ENCODE measurements around the gene ZNF593.

The ZNF593 gene

DNA sequence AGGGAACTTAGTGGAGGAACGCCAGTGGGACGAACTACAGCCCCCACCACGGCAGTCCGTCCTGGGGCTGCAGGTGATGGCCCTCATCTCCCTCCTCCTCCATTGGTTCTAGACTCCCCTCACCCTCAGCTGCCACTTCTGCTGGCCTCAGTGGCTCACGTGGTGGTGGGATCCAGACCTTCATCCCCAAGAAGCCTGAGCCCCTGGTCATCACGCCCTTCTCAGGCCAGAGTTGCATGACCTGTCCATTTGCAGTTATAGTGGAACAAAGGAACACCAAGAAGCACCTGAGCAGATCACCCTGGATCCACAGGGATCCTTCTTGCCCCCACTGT, 23.8 kb upstream of the ZNF593 start:
- DNase-seq (ENCODE audit: insufficient read length, low spot score) (no peak), FAIRE-seq (no peak)

DNA sequence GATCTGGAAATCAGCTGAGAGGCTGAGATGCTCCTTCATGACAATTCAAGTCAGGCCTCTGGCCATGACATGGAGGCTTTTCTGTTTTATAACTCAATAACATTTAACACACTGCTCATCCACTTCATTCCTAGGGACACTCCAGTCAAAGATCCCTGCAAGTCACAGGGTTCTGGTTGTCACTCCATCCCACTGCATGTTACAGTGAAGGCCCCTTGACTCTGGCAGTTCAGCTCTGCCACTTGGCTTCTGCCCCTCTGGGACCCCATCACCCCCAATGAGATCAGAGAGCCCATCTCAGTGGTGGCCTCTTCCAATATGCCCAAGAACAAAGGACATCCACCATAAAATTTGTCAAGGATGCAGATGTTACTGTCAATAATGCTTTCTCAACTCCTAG, 20.8 kb upstream of the ZNF593 start:
- DNase-seq (ENCODE audit: insufficient read length, low spot score) (no peak), FAIRE-seq (no peak)

DNA sequence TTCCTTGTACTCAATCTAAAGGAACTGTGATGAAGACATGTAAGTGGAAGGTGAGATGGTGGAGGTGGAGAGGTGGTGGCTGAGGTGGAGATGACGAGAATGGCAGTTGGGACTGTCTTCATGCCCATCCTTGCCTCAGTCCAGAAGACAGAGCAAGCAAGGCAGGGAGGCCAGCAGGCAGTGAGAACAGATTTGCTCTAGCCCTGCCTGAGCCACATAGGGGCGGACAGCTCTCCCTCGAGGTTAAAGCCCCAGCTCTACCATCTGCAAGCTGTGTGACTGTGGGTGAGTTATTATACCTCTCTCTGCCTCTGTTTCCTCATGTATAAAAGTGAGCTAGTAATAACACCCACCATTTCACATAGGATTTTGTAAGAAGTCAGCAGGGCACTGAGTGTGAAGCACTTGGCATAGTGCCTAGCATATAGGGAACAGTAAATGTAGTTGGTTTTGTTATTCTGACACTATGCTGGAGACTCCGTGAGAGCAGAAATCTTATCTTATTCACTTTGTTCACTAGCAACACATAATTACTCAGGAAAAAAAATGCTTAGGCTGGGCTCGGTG, 15.7 kb upstream of the ZNF593 start:
- DNase-seq (ENCODE audit: insufficient read length, low spot score) (no peak), FAIRE-seq (no peak)

DNA sequence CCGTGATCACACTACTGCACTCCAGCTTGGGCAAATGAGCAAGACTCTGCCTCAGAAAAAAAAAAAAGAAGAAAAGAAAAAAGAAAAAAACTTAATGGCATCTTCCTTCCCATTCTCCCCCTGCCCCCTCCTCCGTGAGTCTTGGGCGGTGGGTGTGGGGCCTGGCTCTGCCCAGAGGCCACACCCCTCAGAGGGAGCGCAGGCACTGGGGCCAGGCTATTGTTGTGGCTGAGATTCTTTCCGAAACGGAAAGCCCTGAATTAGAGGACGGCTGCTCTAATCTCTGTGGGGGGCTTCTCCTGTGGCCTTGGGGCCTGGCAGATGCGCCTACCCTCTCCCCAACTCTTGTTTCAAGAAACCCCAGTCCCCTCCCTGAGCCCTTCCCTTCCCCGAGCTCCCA, 15.0 kb upstream of the ZNF593 start:
- DNase-seq (ENCODE audit: insufficient read length, low spot score), result no peak
- no peak for FAIRE-seq

DNA sequence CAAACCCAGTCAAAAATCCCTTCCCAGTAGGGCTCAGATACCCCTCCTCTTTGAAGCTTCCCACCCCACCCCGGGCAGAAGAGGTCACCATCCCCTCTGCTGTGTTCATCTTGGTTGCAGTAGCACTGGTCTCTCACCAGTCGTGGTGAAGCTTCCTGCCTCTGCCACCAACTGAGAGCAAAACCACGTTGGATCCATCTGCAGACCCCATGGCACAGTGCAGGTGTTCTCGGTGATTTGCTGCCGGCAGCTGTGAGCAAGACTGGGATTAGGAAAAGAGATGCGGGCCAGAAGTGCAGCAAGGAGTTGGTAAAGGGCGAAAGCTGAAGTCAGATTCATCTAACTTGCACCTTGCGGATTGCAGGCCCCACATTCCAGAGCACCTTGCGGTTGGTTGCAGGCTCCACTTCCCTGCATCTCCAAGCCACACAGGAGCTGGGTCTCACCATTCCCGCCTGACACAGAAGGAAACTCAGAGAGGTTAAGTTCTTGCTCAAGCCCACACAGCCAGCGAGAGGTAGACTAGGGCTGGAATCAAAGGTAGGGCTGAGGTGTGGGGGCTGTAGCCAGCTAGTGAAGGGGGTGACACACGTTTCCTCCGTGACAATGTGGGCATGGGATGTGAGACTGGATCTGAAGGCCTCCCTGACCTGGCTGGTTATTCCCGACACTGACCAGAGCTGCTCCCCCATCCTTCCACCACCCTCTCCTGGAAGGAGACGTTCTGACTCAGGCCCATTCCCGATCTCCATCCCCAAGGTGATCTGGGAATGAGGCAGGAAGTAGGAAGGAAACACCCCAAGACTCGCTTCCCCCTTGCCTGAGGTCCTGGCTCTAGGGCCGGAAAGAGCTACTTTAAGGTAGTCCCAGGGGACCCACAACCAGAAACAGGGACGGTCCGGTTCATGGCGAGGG, 14.1 kb upstream of the ZNF593 start:
- FAIRE-seq (no peak), DNase-seq (ENCODE audit: insufficient read length, low spot score) (no peak)

DNA sequence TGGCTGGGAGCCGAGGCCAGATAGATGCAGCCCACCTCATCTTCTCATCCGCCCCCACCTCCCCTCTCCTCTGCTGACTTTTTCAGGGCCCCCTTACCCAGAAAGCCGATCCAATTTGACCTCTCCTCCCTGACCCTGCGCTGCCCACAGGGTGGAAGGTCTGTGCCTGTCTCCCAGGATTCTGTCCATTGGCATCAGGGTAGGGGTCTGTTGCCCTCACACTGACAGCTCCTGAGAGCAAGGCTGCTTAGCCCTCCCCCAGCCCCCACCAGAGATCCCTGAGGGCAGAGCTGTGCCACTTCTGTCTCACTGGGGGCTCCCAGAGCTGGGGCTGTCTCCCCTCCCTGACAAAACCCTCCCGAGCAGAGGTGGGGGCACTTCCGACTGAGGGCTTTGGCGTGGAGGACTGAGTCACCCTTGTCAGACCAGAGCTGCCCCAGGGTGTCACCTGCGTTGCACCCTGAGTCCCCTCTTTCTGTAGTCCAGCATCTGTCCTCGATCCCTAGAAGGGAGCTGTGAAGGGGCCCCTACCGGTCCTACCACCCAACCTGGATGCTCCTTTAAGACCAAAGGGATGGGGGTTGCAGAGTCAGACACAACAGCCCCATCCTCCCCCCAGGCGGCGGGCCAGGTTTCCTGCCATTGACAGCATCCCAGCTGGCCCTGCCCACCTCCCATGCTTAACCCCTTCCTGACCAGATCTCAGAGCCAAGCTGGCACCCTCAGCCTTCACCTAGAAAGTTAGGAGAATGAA, 13.2 kb upstream of the ZNF593 start:
- no peak for FAIRE-seq
- no peak for DNase-seq (ENCODE audit: insufficient read length, low spot score)

DNA sequence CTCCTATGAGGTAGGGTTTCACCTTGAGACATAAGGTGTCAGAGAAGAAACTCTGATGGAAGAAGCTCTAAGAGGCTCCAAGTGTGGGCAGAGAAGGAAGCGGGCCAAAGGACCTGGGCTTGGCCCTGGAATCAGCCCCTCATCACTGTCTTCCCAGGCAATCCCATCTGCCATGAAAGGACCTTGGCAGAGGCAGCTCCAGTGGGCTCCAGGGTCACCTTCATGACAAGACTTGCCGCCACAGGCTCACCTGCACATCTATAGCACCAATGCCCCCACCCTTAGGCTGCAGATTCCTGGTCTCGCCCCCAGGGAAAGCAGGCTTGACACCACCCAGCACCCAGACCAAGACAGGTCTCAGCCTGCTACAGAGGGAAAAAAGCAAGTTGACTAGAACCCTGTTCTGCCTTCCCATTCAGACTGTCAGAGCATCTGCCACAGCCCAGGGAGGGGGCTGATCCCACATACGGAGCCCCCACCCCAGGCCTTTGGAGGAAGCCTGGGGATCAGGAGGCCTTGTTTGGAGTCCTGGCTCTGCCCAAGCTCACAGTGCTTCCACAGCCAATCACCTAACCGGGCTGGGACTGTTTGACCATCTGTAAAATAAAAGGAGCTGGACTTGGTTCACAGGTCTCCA, 11.3 kb upstream of the ZNF593 start:
- FAIRE-seq (no peak), DNase-seq (ENCODE audit: insufficient read length, low spot score) (no peak)

DNA sequence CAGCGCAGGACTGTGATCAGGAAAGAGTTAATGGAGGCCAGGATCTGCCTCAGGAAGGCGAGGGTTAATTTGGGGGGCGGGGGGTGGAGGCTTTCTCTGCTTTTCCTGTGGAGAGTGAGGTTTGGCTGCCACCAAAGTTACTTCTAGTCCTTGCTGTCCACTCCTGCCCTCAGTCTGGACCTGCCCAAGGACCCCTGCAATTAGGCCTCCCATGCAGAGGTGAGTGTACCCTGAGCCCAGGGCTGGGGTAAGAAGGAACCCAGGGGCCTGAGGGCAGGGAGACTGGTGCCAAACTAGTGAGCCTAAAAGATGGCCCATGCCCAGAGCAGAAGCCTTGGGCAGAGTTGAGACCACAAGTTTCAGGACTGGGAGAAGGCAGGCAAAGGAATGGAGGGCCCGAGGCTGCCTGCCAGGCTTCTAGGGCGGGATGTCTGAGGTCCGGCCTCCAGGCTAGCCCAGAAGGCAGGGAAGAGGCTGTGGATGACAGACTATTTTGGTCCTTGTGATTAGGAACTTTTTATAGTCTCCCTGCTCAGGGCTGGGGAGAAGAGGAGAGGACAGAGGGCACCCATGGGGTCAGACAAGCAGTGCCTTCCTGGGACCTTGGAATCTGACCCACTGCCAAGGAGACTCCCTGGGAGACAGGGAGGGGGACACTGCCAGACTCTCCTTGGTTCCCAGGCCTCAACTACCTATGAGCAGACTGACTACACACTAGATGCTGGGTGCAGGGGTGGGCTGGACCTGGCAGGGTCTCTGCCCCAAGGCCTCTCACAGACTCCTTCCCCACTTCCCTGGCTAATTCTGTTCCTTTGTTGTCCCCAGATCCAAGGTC, 10.6 kb upstream of the ZNF593 start, which contains the start of gene FAM110D:
TSS of gene FAM110D (plus strand) at position 172 of the 835 bp plus-strand sequence. CDS start 2,213 bp downstream, outside the sequence.
- no peak for FAIRE-seq

DNA sequence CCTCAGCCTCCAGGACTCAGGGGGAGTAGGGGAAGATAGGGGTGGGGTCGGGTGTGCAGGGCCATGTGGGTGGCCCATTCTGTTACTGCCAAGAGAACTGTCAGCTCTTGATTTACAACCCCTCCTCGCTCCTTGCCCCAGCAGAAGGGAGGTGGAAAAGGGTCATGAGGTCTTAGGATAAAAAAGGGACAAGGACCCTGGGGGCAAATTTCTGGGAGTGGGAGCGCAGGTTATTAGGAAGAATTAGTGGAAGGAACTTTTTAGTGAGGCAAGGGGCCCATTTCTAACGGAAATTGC, 10.0 kb upstream of the ZNF593 start:
- DNase-seq (ENCODE audit: insufficient read length, low spot score), result no peak
- FAIRE-seq, result no peak

More for the DNA sequence above, 10.6 kb upstream of the ZNF593 start, which contains the start of gene FAM110D:
- DNase-seq (ENCODE audit: insufficient read length, low spot score), result no peak

DNA sequence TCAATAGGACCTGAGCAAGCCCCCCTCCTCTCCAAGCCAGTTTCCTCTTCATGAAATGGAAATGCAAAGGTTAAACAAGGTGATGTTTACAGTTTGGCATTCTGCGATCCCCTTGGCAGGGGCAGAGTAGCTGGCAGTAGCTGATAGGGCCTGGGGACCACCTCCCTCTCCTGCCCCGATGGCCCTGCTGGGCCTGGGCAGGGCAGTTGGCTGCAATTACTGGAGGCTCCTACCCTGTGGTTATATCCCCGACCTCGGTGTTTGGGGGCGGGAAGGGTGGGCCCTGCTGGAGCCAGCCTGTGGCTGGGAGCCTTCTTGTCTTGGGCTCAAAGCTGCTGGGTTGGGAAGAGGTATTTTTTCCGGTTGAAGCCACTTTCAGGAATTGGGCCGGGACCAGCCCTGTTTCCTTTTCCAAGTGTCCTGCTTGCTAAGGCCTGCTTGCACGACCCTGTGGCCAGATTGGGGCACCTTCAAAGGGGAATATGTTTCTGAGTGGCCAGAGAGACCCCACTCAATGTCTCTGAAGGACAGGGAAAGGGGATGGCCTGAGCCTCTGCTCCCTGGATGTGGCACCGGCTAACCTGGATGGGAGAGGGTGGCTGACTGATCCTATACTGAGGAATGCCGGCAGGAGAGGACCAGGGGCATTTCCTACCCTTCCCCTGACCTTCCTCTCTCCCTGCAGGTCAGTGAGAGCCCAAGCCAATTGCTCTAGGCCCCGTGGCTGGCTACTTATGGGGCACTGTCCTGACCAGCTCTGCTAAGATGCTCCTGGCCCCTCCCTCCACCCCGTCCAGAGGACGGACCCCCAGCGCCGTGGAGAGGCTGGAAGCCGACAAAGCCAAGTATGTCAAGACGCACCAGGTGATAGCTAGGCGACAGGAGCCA, 8.9 kb upstream of the ZNF593 start:
- FAIRE-seq, result no peak
- no peak for DNase-seq (ENCODE audit: insufficient read length, low spot score)

DNA sequence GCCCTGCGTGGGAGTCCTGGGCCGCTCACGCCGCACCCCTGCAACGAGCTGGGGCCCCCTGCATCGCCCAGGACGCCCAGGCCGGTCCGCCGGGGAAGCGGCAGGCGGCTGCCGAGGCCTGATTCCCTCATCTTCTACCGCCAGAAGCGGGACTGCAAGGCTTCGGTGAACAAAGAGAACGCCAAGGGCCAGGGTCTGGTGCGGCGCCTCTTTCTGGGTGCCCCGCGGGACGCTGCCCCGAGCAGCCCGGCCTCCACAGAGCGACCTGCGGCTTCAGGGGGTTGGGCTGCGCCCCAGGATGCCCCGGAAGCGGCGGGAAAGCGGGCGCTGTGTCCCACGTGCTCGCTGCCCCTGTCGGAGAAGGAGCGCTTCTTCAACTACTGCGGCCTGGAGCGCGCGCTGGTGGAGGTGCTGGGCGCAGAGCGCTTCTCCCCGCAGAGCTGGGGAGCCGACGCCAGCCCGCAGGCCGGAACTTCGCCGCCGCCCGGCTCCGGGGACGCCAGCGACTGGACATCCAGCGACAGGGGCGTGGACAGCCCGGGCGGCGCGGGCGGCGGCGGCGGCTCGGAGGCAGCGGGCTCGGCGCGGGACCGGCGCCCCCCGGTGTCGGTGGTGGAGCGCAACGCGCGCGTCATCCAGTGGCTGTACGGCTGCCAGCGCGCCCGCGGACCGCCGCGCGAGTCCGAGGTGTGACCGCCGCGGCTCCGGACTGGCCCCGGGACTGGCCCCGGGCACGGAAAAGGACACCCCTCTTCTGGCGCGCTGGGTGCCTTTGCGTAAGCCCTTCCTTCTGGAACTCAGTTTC, 8.1 kb upstream of the ZNF593 start:
- no peak for FAIRE-seq
- DNase-seq (ENCODE audit: insufficient read length, low spot score), result no peak

DNA sequence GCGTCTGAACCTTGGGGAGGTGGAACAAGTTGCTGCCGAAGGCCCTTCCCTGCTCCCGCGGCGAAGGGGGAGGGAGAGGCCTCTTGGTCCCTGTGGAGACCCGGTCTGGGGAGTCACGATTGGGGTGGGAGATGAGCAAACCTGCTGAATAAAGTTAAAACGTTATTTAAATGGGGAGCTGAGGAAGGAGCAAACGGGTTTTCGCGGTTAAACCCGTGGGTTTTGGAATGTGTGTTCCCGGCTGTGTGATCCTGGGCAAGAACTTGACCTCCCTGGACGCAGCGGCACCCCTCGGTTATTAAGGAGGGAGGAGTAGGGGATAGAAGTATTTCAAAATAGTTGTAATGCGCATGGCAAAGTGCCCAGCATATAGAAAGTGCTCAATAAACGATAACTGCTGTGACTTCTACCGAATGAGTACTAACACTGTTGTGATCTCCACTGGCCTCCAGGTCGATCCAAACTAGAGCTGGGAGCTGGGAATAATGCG, 7.4 kb upstream of the ZNF593 start:
- FAIRE-seq (no peak), DNase-seq (ENCODE audit: insufficient read length, low spot score) (no peak)

DNA sequence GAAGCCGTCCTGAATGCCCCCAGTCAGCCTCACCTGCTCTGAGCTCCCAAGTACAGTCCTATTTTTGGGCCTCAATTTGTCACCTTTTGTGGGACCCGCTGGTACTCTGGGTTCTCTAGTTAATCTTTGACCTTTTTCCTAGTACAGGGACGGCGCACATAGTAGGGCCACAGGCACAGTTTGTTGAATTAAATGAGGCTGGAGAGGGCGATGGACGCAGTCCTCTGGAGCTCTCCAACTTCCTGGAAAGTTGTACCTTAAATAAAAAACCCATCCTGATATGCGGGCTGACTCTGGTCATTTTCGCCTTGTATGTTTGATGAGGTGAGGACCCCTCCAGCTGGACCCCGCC, 6.0 kb upstream of the ZNF593 start:
- DNase-seq (ENCODE audit: insufficient read length, low spot score) (no peak), FAIRE-seq (no peak)

DNA sequence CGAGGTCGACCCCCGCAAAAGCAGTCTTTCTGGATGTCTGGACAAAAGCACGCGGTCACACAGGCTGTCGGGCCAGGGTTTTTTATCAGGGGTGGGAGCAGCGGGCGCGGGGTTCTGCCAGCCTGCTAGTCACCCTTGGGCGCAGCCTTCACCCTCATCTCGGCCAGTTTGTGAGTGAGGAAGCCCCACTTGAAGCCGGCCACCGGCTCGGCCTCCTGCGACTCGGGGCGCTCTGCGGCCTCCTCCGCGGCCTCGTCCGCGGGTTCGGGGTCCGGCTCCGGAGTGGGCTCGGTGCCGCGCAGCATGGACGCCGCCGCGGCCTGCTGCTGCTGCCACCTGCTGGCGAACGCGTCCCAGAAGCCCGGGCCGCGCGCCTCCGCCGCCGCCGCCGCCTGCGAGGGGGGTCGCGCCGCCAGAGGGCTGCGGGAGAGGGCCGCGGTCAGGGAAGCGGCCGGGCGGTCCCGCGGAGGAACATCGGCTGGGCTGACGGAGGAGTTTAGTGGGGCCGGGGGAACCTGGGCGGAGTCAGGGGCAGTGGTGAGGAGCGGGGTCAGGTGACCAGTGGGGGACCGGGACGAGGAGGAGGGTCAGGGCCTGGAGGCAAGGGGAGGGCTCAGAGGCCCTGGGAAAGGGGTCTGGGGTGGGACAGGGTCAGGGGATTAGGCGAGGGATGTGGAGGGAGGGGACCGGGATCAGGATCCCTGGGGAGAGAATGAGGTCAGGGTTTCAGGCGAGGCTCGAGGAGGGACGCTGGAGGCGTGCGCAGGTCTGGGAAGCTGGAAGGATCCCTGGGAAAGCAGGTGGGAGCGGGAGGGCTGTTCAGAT, 5.5 kb upstream of the ZNF593 start:
- FAIRE-seq (no peak), DNase-seq (ENCODE audit: insufficient read length, low spot score) (no peak)

DNA sequence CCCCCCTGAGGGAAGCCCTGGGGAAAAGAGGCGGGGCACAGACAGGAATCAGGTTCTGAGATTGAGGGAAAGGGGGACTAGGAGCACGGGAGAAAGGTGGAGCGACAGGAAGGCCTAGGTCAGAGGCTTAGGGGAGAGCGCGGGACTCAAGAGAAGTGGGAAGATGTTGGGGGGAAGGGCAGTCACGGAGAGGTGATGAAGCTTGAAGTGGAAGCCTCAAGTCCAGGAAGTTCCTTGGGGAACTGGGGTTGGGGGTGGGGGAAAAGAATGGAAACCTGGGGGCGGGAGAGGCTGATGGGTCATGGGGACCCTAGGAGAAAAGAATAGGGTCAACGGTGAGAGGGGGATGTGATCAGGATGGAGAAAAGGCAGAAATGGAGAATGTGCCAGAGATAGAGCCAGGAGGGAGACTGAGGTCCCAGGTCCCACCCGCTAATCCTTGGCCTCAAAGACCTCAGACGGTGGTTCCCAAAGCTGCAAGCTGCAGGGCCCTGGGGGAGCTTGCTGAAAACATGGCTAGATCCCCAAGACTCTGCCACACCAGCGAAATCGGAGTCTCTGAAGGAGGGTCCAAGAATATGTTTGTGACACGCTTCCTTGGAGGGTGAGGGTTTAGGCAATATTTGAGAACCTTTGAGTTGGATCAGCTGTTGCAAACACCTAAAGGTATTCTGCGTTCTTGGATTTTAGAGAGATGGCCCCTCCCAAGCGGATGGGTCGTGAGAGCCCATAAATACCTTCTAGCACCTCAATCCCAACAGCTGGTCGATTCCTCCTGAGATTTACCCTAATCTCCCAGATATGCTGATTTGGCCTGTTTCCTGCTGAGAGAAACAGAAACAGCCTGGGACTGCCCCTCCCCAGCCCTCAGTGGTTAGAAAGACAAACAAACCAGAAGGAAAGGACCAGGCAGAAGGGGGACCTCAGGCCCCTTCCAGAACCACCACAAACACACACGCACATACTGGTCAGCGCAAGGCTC, 4.6 kb upstream of the ZNF593 start:
- no peak for DNase-seq (ENCODE audit: insufficient read length, low spot score)
- no peak for FAIRE-seq

DNA sequence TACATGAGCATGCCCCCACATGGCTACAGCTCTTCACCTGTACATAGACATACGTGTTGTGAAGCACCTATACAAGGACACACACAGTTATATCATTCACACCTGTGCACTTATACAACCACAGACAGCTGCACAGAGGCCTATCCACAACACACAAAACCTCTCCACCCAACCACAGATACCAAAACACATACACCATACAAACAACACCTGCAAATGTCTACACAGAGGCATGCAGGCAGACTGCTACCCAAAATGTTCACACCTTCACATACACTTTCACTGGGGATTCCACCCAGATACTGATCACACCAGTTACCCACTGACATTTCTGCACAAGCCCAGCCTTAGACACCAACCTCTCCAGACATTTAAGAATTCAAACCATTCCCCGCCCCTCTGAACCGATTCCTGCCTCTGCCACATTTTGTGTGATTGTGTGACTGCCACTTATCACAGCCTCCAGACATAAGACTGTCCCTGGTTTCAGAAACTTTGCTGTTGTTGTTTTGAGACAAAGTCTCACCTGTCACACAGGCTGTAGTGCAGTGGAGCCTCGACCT, 2.9 kb upstream of the ZNF593 start:
- FAIRE-seq (no peak), DNase-seq (ENCODE audit: insufficient read length, low spot score) (no peak)
